Neural cell (in vitro differentiated cells): ENCODE results near the gene ZNF621.

Source experiments
- EP300 ChIP-seq: fragments of 450-650 bp; conservative IDR thresholded peaks from 2 replicates; pipeline ENCODE4 v1.6.1; 2014; ENCODE audit warnings: antibody characterized with exemption, mild to moderate bottlenecking, moderate library complexity; ENCODE audit not compliant: poor library complexity, severe bottlenecking
- MXI1 ChIP-seq: fragments of 450-650 bp; conservative IDR thresholded peaks from 2 replicates; pipeline ENCODE4 v1.6.1; 2014; ENCODE audit warnings: antibody characterized with exemption, mild to moderate bottlenecking; ENCODE audit not compliant: poor library complexity, severe bottlenecking
- SMC3 ChIP-seq: fragments of 450-650 bp; conservative IDR thresholded peaks from 2 replicates; pipeline ENCODE4 v1.6.1; 2014; ENCODE audit warnings: antibody characterized with exemption, mild to moderate bottlenecking, moderate library complexity; ENCODE audit not compliant: poor library complexity
- TAF1 ChIP-seq: IDR thresholded peaks from 2 replicates; pipeline ENCODE4 v1.6.1; 2012; ENCODE audit warnings: low read depth
- TF ChIP-seq, protein P1 (sequence below): fragments of 450-650 bp; IDR thresholded peaks from 2 replicates; pipeline ENCODE4 v1.5.1; 2014; ENCODE audit warnings: antibody characterized with exemption, mild to moderate bottlenecking, moderate library complexity; ENCODE audit not compliant: poor library complexity, severe bottlenecking
- TF ChIP-seq, protein P2 (sequence below): IDR thresholded peaks from 2 replicates; pipeline ENCODE4 v1.6.1; 2012; ENCODE audit warnings: borderline replicate concordance

DNA sequence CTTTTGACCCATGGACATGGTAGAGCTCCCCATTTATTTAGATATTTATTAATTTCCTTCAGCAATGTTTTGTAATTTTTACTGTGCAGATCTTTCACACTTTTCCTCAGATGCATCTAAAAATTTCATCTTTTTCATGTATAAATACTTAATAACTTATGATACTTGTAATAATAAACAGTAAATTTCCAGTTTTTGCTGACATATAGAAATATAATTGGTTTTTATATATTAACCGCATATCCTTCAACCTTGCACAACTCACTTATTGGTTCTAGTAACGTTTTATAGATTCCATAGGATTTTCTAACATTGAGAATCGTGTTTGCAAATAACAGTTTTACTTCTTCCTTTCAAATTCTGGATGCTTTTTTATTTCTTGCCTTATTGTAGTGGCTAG, 3.5 kb upstream of the ZNF621 start:
- TF ChIP-seq, protein P1, sequence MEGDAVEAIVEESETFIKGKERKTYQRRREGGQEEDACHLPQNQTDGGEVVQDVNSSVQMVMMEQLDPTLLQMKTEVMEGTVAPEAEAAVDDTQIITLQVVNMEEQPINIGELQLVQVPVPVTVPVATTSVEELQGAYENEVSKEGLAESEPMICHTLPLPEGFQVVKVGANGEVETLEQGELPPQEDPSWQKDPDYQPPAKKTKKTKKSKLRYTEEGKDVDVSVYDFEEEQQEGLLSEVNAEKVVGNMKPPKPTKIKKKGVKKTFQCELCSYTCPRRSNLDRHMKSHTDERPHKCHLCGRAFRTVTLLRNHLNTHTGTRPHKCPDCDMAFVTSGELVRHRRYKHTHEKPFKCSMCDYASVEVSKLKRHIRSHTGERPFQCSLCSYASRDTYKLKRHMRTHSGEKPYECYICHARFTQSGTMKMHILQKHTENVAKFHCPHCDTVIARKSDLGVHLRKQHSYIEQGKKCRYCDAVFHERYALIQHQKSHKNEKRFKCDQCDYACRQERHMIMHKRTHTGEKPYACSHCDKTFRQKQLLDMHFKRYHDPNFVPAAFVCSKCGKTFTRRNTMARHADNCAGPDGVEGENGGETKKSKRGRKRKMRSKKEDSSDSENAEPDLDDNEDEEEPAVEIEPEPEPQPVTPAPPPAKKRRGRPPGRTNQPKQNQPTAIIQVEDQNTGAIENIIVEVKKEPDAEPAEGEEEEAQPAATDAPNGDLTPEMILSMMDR: no peak
- TF ChIP-seq EP300: no peak
- TF ChIP-seq, protein P2, sequence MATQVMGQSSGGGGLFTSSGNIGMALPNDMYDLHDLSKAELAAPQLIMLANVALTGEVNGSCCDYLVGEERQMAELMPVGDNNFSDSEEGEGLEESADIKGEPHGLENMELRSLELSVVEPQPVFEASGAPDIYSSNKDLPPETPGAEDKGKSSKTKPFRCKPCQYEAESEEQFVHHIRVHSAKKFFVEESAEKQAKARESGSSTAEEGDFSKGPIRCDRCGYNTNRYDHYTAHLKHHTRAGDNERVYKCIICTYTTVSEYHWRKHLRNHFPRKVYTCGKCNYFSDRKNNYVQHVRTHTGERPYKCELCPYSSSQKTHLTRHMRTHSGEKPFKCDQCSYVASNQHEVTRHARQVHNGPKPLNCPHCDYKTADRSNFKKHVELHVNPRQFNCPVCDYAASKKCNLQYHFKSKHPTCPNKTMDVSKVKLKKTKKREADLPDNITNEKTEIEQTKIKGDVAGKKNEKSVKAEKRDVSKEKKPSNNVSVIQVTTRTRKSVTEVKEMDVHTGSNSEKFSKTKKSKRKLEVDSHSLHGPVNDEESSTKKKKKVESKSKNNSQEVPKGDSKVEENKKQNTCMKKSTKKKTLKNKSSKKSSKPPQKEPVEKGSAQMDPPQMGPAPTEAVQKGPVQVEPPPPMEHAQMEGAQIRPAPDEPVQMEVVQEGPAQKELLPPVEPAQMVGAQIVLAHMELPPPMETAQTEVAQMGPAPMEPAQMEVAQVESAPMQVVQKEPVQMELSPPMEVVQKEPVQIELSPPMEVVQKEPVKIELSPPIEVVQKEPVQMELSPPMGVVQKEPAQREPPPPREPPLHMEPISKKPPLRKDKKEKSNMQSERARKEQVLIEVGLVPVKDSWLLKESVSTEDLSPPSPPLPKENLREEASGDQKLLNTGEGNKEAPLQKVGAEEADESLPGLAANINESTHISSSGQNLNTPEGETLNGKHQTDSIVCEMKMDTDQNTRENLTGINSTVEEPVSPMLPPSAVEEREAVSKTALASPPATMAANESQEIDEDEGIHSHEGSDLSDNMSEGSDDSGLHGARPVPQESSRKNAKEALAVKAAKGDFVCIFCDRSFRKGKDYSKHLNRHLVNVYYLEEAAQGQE: no peak
- TF ChIP-seq SMC3: no peak
- no peak for TF ChIP-seq TAF1
- no peak for TF ChIP-seq MXI1
